Stimulated activated CD4-positive, alpha-beta T cell treated with anti-CD3 and anti-CD28 coated beads, Interleukin-4, amount 100 ng/mL, for 48 hours (primary cell): ENCODE results near the gene SPOCK3.
"Not testable (repeated sequence)": the region's sequence is repeated elsewhere in the genome, so short reads cannot be mapped to it uniquely, and the experiment has no call there.

Source experiments
- DNase-seq, 2 donors: peaks; one replicate each; pipeline ENCODE4 v3.0.0-alpha.2; 2020; ENCODE audit warnings: low read depth in 2 of 2

Gene SPOCK3

DNA sequence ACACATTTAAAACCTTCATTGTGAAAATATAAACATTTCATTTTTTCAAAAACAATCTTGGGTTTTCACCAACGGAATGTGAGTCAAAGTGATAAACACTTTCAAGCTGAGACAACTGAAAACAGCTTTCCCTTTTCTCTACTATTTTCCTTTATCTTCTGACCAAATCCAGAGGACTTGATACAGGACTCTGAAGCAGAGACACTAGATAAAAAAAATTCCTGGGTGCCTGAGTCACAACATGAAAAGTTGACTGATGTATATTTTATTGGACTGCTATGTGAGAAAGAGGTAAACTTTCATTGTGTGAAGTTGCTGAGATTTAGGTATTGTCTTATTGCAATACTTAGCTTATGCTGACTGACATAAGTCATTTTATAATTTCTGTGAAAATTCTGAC, 411.2 kb downstream of the SPOCK3 start:
- no peak for DNase-seq

DNA sequence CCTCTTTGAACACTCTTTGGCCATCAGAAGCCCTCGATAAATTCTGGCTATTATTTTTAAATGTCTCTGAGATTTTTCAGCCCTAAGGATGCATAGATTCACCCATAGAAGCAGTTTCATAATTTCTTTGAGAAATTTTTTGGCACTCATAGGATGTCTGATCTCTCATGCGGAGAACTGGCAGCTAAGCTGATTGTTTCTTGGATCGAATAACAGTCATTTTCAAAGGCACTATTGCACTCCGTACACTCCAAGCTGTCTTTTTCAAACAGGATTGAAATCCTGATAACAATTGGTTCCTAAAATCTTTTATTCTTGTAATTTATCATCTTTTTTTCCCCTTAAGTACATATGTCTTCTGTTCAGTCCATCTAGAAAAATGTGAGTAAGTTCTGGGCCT, 411.9 kb downstream of the SPOCK3 start:
- DNase-seq: no peak

DNA sequence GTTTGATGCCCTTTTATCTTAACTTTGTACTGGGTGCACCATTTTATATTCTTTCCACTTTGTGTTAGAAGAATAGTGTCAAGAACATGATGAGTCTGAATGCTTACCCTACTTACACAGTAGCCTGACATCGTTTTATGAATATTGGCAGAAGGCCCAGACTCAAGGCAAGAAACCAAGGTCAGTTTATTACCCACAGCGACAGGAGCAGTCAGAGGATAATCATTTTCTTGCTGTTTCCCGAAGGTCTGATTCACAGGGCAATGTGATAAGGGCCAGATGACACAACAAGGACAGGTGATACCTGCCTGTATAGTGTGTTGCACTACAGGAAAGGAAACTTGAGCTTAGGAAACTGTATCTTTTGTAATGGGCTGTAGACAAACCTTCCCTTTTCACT, 417.4 kb downstream of the SPOCK3 start:
- no peak for DNase-seq

DNA sequence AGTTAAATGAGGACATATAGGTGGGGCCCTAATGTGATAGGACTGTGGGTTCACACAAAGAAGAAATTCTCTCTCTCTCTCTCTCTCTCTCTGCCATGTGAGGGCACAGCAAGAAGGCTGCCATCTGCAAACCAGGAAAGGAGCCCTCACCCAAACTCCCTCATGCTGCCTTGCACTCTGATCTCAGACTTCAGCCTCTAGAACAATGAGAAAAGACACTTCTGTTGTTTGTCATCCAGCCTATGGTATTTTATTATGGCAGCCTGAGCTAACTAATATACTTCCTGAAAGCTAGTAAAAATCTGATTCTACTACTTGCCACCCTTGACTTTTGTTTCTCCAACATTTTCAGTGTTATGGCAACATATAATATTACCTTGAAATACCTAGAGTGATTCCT, 425.9 kb downstream of the SPOCK3 start:
- no peak for DNase-seq

DNA sequence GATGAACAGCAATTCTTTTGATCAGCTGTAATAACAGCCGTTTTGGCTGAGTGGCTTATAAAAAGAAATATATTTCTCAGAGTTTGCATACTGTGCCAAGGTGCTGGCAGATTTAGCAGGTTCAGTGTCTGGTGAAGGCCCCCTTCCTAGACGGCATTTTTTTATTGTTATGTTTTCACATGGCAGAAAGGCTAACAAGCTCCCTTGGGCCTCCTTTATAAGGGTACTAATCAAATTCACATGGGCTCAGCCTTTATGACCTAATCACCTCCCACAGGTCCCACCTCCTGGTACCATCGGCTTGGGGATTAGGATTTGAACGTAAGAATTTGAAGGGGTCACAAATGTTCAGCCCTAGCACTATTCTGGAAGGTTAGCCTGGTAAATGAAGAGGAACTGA, 431.9 kb downstream of the SPOCK3 start:
- no peak for DNase-seq

DNA sequence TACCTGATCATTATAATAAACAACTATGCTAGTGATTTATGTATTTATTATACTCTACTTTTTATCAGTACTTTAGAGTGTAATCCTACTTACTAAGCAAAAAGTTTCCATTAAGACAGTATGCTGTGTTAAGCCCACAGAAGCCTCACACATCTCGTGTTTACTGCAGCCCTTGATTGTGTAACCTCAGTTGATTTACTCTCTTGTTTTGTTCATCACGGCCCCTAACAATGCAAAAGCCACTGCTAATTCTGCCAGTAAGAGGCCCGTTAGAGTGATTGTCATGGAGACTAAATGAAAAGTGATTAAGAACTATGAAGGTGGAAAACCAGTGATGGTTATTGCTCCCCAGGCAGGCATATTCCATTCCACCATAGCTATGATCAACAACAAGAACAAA, 436.2 kb downstream of the SPOCK3 start:
- no peak for DNase-seq

DNA sequence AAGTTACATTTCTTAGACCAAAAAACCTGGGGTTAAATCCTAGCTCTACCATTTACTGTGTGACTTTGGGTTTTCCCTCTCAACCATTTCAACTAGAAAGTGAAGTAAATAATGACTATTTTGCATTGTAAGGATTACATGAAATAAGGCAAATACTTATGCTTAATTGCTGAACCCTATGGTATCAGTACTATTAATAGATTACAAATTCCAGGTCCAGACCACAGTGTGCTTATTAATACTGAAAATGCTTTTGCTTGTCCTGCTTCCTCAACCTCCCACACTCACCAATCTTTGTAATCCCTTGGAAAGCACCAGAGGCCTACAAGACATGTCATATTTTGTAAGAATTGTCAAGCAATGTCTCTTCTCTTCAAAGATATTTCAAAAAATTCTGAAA, 456.5 kb downstream of the SPOCK3 start:
- DNase-seq: no peak

DNA sequence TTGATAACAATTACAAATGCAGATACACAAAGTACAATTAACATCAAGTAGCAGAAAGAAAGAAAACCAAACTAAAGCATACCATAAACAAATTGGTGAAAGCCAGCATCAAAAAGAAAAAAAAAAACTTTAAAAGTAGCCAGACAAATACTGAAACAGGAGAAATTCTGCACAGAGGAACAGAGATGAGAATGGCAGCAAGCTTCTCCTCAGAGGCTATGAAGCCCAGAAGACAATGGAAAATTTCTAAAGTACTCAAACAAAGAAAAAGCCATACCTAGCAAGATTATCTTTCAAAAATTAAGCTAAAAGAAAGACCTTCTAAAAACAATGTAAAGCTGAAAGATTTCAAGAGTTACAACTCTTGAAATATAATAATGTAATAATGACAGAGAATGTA, 471.3 kb downstream of the SPOCK3 start:
- DNase-seq: no peak

DNA sequence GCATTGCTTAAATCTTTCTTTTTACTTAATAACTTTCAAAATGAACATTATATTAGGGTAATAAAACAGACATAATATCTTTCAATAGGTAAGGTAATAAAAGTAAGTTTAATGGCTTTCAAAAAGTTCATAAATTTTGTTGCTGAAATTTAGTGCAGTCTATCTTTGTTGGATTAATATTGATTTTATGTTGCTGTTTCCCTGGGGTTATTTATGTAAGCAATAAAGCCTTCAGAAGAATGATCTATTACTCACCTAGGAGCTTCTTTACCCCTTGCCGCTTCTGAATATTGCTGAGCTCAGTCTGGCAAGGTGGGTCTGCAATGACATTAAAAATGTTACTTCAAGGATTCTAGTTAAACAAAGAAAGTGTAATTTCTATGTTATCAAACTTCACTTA, 492.6 kb downstream of the SPOCK3 start:
- DNase-seq: no peak

DNA sequence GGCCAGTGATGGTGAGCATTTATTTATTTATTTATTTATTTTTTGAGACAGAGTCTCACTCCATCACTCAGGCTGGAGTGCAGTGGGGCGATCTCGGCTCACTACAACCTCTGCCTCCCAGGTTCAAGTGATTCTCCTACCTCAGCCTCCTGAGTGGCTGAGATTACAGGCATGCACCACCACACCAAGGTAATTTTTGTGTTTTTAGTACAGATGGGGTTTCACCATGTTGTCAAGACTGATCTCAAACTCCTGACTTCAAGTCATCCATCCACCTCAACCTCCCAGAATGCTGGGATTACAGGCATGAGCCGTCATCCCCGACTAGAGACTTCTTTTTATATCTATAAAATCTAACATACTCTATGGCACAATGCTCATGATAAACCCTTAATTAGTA, 495.1 kb downstream of the SPOCK3 start:
- not testable (repeated sequence) for DNase-seq

DNA sequence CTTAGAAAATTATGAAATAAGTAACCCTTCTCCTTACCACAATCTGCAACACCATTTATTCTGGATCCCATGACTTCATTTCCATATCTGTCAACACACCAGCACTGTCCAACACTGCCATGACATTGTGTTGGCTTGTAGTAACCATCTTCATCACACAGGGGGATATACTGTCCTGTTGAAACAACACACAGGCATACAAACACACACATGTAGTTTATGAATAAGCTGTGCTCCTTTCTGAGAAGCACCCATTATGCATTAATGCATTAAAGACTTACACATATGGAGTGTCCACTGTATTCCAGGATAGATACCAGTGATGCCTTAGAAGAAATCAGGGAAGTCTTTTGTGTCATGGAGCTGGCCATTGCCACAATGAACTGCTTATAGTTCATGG, 496.9 kb downstream of the SPOCK3 start:
- DNase-seq: no peak

DNA sequence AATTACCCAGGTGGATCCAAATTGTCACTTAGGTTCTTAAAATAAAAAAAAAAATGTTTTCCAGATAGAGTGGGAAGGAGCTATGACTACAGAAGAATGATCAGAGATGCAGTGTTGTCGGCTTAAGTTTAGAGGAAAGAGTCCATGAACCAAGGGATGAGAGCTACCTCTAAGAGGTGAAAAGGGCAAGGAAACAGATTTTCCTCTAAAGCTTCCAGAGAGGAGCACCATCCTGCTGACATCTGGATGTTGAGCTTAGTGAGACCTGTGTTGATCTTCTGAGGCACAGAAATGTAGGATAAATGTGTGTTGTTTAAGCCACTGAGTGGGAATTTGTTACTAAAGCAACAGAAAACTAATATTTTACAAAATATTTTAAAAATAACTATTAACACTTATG, 498.7 kb downstream of the SPOCK3 start:
- DNase-seq: no peak

DNA sequence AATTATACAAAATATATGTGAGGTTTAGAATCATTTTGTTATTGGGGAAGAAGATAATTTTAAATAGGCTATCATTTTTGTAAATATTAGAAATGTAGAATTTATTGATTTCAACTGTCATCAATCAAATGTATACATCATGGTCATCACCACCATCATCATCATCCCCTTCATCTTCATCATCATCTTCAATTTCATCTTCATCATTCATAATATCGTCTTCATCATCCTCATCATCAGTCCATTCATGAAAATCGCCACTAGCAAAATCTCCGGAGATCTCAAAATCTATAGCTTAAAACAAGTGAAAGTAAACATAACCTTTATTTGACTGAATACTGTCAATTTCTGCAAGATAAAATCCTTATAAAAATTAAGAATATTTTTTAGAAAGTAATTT, 499.5 kb downstream of the SPOCK3 start:
- no peak for DNase-seq

DNA sequence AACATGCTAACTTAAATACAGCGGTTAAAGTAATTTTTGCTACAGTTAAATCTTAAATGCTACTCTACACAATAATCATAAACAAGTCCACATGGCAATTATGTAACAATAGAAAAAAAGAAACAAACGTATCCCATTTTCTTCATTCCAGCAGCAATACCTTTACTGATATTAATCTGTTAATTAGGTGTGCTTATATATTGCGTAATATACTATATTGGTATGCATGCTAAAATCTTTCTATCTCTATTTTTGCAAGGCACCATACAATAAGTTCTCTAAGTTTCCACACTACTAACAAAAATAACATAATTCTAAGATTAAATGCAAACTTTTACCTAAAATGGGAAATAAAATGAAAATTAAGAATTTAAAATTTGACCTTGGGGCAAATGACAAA, 500.6 kb downstream of the SPOCK3 start:
- no peak for DNase-seq

DNA sequence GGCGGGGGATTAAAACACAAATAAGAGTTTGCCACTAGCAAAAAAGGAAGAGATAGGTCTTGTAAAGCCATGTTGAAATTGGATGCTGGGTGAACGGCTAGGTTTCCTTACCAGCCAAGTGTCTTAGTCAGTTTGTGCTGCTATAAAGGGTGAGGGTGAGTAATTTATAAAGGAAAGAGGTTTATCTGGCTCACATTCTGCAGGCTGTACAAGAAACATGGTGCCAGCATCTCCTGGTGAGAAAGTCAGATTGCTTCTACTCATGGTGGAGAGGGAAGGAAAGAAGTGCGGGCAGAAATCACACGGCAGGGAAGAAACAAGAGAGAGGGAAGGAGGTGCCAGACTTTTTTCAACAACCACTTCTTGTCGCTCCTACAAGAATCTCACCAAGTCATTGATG, 507.5 kb downstream of the SPOCK3 start:
- DNase-seq: no peak

DNA sequence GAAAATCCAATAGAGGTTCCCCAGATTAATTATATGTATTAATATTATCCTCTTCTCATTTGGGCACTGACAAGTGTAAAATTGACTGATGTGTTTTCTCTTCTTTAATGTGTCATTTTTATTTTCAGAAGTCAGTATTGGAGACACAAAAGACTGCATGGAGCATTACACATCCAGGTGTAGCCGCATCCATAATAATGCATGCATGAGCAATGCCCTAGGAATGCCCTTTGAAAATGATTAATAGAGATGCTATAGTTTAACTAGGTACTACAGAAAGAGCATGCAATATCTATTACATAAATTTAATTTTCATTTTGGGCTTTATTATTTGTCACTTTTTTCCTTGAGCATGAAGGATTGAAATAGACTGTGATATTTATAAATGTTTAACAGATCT, 509.9 kb downstream of the SPOCK3 start:
- DNase-seq: no peak

DNA sequence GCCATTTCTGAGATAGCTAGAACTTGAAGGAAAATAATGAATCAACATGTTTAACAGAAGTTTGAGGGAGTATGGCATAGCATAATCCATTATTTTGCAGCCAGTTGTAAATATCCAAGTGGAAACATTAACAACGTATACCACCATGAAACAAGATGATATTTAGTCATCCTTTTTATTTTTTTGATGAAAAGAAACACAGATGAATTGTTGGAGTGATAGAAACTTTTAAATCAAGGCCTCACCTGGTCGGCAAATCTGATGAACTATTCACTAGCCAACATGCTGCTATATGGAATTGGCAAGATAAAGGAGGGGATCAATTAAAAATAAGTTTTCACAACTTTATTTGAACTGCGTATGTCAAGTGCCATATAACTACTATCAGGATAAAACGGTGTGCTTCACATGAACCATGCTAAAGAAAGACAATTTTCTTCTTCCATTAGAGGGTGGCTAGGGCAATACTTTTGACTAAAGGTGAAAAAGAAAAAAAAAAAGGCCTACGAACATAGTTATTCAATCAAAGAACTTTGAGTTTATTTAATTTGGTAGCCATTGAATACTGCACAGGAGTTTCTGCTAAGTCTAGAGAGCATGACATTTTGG, 510.7 kb downstream of the SPOCK3 start:
- DNase-seq: no peak

DNA sequence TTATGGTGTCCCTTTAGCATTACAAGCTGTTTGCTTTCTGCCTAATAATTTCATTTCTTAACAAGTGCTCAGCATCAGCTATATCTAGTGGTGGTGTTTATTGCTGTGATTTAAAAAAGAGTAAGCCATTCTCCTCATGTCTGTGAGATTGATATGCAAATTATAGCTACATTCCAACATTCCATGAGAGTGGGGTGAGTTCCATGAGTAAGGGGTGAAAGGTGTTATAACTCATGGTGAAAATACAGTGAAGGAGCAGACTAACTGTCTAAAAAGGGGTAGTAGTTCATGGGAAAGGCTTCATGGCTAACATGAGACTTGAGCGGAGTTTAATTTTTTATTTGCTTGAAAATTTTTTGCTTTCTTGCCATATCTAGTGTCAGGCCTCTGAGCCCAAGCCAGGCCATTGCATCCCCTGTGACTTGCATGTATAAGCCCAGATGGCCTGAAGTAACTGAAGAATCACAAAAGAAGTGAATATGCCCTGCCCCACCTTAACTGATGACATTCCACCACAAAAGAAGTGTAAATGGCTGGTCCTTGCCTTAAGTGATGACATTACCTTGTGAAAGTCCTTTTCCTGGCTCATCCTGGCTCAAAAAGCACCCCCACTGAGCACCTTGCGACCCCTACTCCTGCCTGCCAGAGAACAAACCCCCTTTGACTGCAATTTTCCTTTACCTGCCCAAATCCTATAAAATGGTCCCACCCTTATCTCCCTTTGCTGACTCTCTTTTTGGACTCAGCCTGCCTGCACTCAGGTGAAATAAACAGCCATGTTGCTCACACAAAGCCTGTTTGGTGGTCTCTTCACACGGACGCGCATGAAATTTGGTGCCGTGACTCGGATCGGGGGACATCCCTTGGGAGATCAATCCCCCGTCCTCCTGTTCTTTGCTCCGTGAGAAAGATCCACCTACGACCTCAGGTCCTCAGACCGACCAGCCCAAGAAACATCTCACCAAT, 518.3 kb downstream of the SPOCK3 start:
- not testable (repeated sequence) for DNase-seq

DNA sequence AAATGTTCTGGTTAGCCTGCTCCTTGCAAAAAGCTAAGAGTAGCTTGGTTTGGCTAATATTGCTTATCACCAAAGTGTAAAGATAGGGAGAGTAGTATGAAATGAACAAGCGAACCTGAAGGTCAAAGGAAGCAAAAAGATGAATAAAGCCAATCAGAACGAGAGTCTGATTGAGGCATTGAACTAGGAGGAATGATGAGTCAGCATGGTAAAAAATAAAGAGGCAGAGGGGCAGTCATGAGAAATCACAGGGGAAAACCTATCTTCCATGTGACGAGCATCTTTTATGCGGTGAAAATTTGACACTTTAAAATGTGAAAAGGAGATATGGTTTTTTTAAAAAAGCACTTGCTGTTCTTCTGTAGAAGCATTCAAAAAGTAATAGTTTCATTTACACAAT, 533.7 kb downstream of the SPOCK3 start:
- DNase-seq: no peak

DNA sequence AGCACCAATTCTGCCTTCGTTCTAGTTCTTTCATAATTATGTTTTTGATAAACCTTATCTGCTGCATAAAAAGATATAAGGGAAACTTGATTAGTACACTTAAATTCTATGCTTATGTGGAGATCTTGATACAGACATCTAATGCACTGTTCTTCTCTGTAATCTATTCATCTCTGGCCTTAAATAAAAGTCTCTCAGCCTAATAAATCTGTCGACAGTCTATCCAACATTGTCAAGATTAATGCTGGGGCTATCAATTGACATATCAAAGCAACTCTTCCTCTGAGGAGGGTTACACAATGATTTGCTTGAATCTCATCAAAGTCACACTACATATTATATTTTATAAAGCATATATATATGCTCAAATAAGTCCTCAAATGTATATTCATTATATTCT, 545.5 kb downstream of the SPOCK3 start:
- DNase-seq: no peak

DNA sequence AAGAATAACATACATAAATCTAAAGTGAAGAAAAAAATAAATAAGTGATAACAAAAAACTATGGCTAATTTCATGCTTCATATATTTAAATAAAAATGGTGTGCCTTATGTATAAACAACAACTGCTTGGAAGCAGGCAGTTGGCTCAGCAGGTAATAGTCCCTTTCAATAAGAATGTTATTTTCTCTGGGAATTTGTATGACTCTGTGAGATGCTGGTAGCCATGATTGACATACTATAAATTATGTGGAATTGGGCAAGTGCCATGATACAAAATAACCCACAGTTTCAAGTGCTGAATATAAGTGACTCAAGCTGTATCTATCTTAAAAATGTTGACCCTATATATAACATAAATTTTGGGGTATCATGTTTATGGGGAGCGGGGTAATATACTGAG, 546.5 kb downstream of the SPOCK3 start:
- no peak for DNase-seq
